WTC11 (cell line): ENCODE data around the gene CDH13. TPM values are rescaled to one million over a fixed set of nuclear protein-coding genes. Genes with fewer than 3 reads are reported as not detected.

Experiments used
- ATAC-seq: fragments of 200-7000 bp; cut with Tn5 transposase; 2 replicates; pipeline ENCODE4 v1.10.0; 2021; ENCODE audit warnings: mild to moderate bottlenecking, moderate library complexity
- CTCF ChIA-PET: fragments of 300-600 bp; sonication (Branson Sonifier 250); formaldehyde crosslinking; loops from one replicate; lab custom pipeline; 2021; ENCODE audit warnings: antibody characterized with exemption; lab: Charles Lee
- POLR2A ChIA-PET: fragments of 350-600 bp; sonication (Branson Sonifier 250); formaldehyde crosslinking; loops from one replicate; lab custom pipeline; 2021; ENCODE audit warnings: antibody characterized with exemption; lab: Charles Lee
- DNase-seq: peaks from one replicate; pipeline ENCODE4 v3.0.0; 2021; ENCODE audit warnings: low spot score
- H3K27ac Mint-ChIP-seq: 2 replicates; pipeline ENCODE4 v1.8.0; 2021; ENCODE audit warnings: mixed read lengths
- H3K27me3 Mint-ChIP-seq: 2 replicates; pipeline ENCODE4 v1.8.0; 2021; ENCODE audit warnings: low read depth, mild to moderate bottlenecking, moderate library complexity, mixed read lengths
- H3K36me3 Mint-ChIP-seq: 2 replicates; pipeline ENCODE4 v1.8.0; 2021; ENCODE audit warnings: mixed read lengths
- H3K4me1 Mint-ChIP-seq: 2 replicates; pipeline ENCODE4 v1.8.0; 2022; ENCODE audit warnings: mixed read lengths
- H3K4me3 Mint-ChIP-seq: 2 replicates; pipeline ENCODE4 v1.8.0; 2021; ENCODE audit warnings: mild to moderate bottlenecking, moderate library complexity, mixed read lengths
- H3K9me3 Mint-ChIP-seq: 2 replicates; pipeline ENCODE4 v1.8.0; 2021; ENCODE audit warnings: mixed read lengths
- ELF4 ChIP-seq: sonication (generic); formaldehyde crosslinking; IDR thresholded peaks from 2 replicates; pipeline ENCODE4 v1.8.1; 2022; ENCODE audit warnings: low read depth, mild to moderate bottlenecking, moderate library complexity, missing genetic modification reagents
- ESRRA ChIP-seq: sonication (generic); formaldehyde crosslinking; IDR thresholded peaks from 2 replicates; pipeline ENCODE4 v1.8.1; 2022; ENCODE audit warnings: mild to moderate bottlenecking, missing genetic modification reagents, borderline replicate concordance
- FOXJ3 ChIP-seq: sonication (generic); formaldehyde crosslinking; IDR thresholded peaks from 2 replicates; pipeline ENCODE4 v1.9.0; 2021; ENCODE audit warnings: missing genetic modification reagents, mild to moderate bottlenecking, borderline replicate concordance
- GTF2I ChIP-seq: fragments of 250-450 bp; sonication (Bioruptor Pico); conservative IDR thresholded peaks from 2 replicates; pipeline ENCODE4 v1.4.0; 2021; ENCODE audit warnings: mild to moderate bottlenecking
- KAT7 ChIP-seq: sonication (generic); formaldehyde crosslinking; IDR thresholded peaks from 2 replicates; pipeline ENCODE4 v1.8.1; 2023; ENCODE audit warnings: missing genetic modification reagents, mild to moderate bottlenecking, borderline replicate concordance
- NFATC4 ChIP-seq: fragments of 250-450 bp; sonication (Bioruptor Pico); IDR thresholded peaks from 2 replicates; pipeline ENCODE4 v1.9.0; 2021; ENCODE audit warnings: mild to moderate bottlenecking
- NFYB ChIP-seq: sonication (generic); formaldehyde crosslinking; conservative IDR thresholded peaks from 2 replicates; pipeline ENCODE4 v1.8.0; 2022; ENCODE audit warnings: low read depth, missing genetic modification reagents
- NR1H2 ChIP-seq: sonication (generic); formaldehyde crosslinking; IDR thresholded peaks from 2 replicates; pipeline ENCODE4 v1.9.0; 2021; ENCODE audit warnings: mild to moderate bottlenecking, moderate library complexity, missing genetic modification reagents
- OVOL2 ChIP-seq: fragments of 250-450 bp; sonication (Bioruptor Pico); IDR thresholded peaks from 2 replicates; pipeline ENCODE4 v1.9.0; 2021; ENCODE audit warnings: mild to moderate bottlenecking, borderline replicate concordance
- SOX15 ChIP-seq: fragments of 250-450 bp; sonication (Bioruptor Pico); IDR thresholded peaks from 2 replicates; pipeline ENCODE4 v1.9.0; 2021; ENCODE audit warnings: mild to moderate bottlenecking
- SP1 ChIP-seq: sonication (generic); formaldehyde crosslinking; conservative IDR thresholded peaks from 2 replicates; pipeline ENCODE4 v1.8.1; 2022; ENCODE audit warnings: missing genetic modification reagents
- ZNF138 ChIP-seq: sonication (generic); formaldehyde crosslinking; conservative IDR thresholded peaks from 2 replicates; pipeline ENCODE4 v1.8.1; 2022; ENCODE audit warnings: mild to moderate bottlenecking, moderate library complexity, missing genetic modification reagents
- ZNF263 ChIP-seq: sonication (generic); formaldehyde crosslinking; IDR thresholded peaks from 2 replicates; pipeline ENCODE4 v1.8.1; 2022; ENCODE audit warnings: low read depth, mild to moderate bottlenecking, moderate library complexity, missing genetic modification reagents
- ZNF317 ChIP-seq: sonication (generic); formaldehyde crosslinking; IDR thresholded peaks from 2 replicates; pipeline ENCODE4 v1.8.1; 2023; ENCODE audit warnings: low read depth, mild to moderate bottlenecking, moderate library complexity, missing genetic modification reagents, borderline replicate concordance
- ZNF396 ChIP-seq: fragments of 250-450 bp; sonication (Bioruptor Pico); IDR thresholded peaks from 2 replicates; pipeline ENCODE4 v1.8.0; 2021; ENCODE audit warnings: mild to moderate bottlenecking, moderate library complexity, borderline replicate concordance
- ZNF416 ChIP-seq: fragments of 250-450 bp; sonication (Bioruptor Pico); IDR thresholded peaks from 2 replicates; pipeline ENCODE4 v1.9.0; 2021; ENCODE audit warnings: mild to moderate bottlenecking, inconsistent platforms
- ZNF423 ChIP-seq: fragments of 250-450 bp; sonication (Bioruptor Pico); IDR thresholded peaks from 2 replicates; pipeline ENCODE4 v2.1.2; 2022; ENCODE audit warnings: mild to moderate bottlenecking, moderate library complexity
- ZNF671 ChIP-seq: fragments of 250-450 bp; sonication (Bioruptor Pico); IDR thresholded peaks from 2 replicates; pipeline ENCODE4 v1.8.0; 2021; ENCODE audit warnings: mild to moderate bottlenecking
- total RNA-seq: library from RNA; stranded (reverse); gene quantifications from 3 replicates; pipeline ENCODE4 v1.2.3, GENCODE V29; 2021
- TF ChIP-seq, protein P1 (sequence below): sonication (generic); formaldehyde crosslinking; IDR thresholded peaks from 2 replicates; pipeline ENCODE4 v1.8.1; 2023; ENCODE audit warnings: mild to moderate bottlenecking, moderate library complexity, missing genetic modification reagents
- TF ChIP-seq, protein P2 (sequence below): sonication (generic); formaldehyde crosslinking; IDR thresholded peaks from 2 replicates; pipeline ENCODE4 v1.8.0; 2022; ENCODE audit warnings: mild to moderate bottlenecking, missing genetic modification reagents
- TF ChIP-seq, protein P3 (sequence below): sonication (generic); formaldehyde crosslinking; IDR thresholded peaks from 2 replicates; pipeline ENCODE4 v1.8.1; 2022; ENCODE audit warnings: mild to moderate bottlenecking, missing genetic modification reagents, moderate library complexity, borderline replicate concordance
- TF ChIP-seq, protein P4 (sequence below): fragments of 250-450 bp; sonication (Bioruptor Pico); IDR thresholded peaks from 2 replicates; pipeline ENCODE4 v1.9.0; 2021; ENCODE audit warnings: moderate library complexity, mild to moderate bottlenecking, inconsistent platforms, borderline replicate concordance
- TF ChIP-seq, protein P5 (sequence below): sonication (generic); formaldehyde crosslinking; IDR thresholded peaks from 2 replicates; pipeline ENCODE4 v1.8.0; 2023; ENCODE audit warnings: missing genetic modification reagents
- TF ChIP-seq, protein P6 (sequence below): sonication (generic); formaldehyde crosslinking; IDR thresholded peaks from 2 replicates; pipeline ENCODE4 v1.8.1; 2023; ENCODE audit warnings: mild to moderate bottlenecking, missing genetic modification reagents

The CDH13 gene
- total RNA-seq, 1 experiment from 2014 or later: 0.81 TPM

DNA sequence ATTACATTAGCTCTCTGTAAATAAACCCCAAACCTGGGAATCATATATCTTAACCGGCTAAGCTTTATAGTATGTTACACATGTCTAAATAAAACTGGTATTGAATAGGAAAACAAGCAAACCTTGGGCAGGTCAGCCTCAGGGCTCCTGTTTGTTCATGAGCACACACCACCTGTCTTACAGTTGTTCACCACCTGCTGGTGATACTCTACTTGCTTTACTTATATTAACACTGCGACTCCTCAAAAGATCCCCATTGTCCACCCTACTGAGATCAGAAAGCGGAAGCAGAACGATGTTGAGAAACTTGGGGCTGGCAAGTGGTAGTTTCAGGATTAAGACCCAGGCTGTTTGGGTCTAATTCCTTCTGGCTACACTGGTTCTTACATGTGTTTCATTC is 16.4 kb downstream of the CDH13 start:
- peaks cover 37% of the 10 kb centered on the region for H3K4me1 Mint-ChIP-seq
- H3K9me3 Mint-ChIP-seq: no peaks in the 10 kb centered on the region
- DNase-seq (no peak), ATAC-seq (no peak)
- H3K27me3 Mint-ChIP-seq: no peaks in the 10 kb centered on the region
- no peaks in the 10 kb centered on the region for H3K36me3 Mint-ChIP-seq
- no peak overlapping the region for H3K4me3 Mint-ChIP-seq
- no peak overlapping the region for H3K27ac Mint-ChIP-seq
- POLR2A ChIA-PET: no interaction called here
- TF ChIP-seq NFYB (no peak), NFATC4 (CRISPR knock-in tag) (no peak), KAT7 (CRISPR knock-in tag) (no peak), ZNF671 (no peak), ZNF396 (CRISPR knock-in tag) (no peak), ELF4 (CRISPR knock-in tag) (no peak), ZNF317 (CRISPR knock-in tag) (no peak), SOX15 (CRISPR knock-in tag) (no peak)
- TF ChIP-seq, protein P1, sequence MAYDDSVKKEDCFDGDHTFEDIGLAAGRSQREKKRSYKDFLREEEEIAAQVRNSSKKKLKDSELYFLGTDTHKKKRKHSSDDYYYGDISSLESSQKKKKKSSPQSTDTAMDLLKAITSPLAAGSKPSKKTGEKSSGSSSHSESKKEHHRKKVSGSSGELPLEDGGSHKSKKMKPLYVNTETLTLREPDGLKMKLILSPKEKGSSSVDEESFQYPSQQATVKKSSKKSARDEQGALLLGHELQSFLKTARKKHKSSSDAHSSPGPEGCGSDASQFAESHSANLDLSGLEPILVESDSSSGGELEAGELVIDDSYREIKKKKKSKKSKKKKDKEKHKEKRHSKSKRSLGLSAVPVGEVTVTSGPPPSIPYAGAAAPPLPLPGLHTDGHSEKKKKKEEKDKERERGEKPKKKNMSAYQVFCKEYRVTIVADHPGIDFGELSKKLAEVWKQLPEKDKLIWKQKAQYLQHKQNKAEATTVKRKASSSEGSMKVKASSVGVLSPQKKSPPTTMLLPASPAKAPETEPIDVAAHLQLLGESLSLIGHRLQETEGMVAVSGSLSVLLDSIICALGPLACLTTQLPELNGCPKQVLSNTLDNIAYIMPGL (CRISPR knock-in tag): no peak
- TF ChIP-seq, protein P2, sequence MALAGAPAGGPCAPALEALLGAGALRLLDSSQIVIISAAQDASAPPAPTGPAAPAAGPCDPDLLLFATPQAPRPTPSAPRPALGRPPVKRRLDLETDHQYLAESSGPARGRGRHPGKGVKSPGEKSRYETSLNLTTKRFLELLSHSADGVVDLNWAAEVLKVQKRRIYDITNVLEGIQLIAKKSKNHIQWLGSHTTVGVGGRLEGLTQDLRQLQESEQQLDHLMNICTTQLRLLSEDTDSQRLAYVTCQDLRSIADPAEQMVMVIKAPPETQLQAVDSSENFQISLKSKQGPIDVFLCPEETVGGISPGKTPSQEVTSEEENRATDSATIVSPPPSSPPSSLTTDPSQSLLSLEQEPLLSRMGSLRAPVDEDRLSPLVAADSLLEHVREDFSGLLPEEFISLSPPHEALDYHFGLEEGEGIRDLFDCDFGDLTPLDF (CRISPR knock-in tag): no peak
- CTCF ChIA-PET: interaction anchor here (1.0 to 1.4 kb wide), 2 partner anchors 8 to 37 kb away, joined by 3 read pairs; no protein-coding TSS in a partner anchor

DNA sequence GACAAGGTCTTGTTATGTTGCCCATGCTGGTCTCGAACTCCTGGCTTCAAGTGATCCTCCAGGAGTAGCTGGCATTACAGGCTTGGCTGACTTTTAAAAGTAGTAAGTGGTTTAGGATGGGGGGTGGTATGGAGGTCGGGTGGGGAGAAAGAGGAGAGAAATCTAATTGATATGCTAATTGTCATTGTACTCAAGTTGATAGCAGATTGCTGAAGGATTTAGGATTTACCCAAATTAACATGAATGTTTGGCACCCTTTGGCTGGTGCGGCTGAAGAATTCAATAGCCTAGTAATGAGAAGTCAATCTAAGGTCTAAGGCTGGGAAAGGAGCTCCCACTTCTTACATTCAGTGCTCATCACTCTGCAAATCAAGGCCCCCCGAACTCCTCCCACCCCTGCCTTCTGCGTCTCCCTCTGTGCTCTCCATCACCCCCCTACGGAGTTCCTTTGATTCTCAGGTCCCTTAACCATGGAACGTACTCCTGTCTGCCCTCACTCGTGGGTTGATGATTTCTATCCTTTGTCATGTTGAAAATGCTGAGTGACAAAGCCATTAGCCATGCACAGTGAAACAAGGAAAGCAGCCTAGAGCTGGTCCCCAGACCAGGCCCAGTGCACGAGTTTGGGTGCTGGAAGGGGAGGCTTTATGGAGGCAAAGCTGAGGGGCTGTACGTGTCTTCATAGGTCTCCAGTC is 17.3 kb downstream of the CDH13 start:
- H3K27ac Mint-ChIP-seq: no peak overlapping the region
- CTCF ChIA-PET: interaction anchor here (1.0 to 2.0 kb wide), 5 partner anchors 9 to 380 kb away, joined by 3 to 6 read pairs (median 3); no protein-coding TSS in a partner anchor
- H3K9me3 Mint-ChIP-seq: no peaks in the 10 kb centered on the region
- DNase-seq: peak; percentile 23
- TF ChIP-seq GTF2I (CRISPR knock-in tag) (no peak), ZNF423 (CRISPR knock-in tag) (peak; percentile 66)
- TF ChIP-seq, all 79 proteins: peak for 1
- H3K36me3 Mint-ChIP-seq: no peaks in the 10 kb centered on the region
- H3K4me1 Mint-ChIP-seq: peaks cover 37% of the 10 kb centered on the region
- no peaks in the 10 kb centered on the region for H3K27me3 Mint-ChIP-seq
- POLR2A ChIA-PET: no interaction called here
- no peak overlapping the region for H3K4me3 Mint-ChIP-seq
- ATAC-seq: peak; percentile 71

DNA sequence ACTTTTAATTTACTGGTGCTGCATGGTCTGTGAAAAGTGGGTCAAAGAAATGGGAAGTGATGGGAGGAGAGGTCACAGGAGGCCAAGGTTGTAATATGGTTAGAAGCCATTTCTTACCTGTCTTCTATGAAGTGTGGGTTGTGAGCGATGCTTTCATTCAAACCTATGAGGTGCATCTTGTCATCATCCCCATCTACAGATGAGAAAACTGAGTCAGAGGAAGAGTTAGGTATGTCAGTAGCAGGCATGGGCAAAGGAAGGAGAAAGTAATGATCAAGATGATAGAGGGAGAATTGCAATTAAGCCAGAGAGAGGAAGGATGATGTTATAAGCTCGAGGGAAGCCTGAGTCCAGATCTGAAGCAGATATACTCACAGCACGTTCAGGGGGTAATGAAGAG is 19.7 kb downstream of the CDH13 start:
- Mint-ChIP-seq H3K27me3 (no peaks in the 10 kb centered on the region; the same call in 1 of the 2 replicates), H3K4me1 (peaks cover 27% of the 10 kb centered on the region), H3K36me3 (no peaks in the 10 kb centered on the region), H3K27ac (no peak overlapping the region), H3K4me3 (no peak overlapping the region), H3K9me3 (no peaks in the 10 kb centered on the region)
- DNase-seq: no peak
- ChIA-PET POLR2A (no interaction called here), CTCF (no interaction called here)
- ATAC-seq: no peak
- no peak for TF ChIP-seq SP1 (CRISPR knock-in tag)
- TF ChIP-seq FOXJ3 (CRISPR knock-in tag): no peak
- TF ChIP-seq, protein P3, sequence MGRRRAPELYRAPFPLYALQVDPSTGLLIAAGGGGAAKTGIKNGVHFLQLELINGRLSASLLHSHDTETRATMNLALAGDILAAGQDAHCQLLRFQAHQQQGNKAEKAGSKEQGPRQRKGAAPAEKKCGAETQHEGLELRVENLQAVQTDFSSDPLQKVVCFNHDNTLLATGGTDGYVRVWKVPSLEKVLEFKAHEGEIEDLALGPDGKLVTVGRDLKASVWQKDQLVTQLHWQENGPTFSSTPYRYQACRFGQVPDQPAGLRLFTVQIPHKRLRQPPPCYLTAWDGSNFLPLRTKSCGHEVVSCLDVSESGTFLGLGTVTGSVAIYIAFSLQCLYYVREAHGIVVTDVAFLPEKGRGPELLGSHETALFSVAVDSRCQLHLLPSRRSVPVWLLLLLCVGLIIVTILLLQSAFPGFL: no peak
- TF ChIP-seq, protein P4, sequence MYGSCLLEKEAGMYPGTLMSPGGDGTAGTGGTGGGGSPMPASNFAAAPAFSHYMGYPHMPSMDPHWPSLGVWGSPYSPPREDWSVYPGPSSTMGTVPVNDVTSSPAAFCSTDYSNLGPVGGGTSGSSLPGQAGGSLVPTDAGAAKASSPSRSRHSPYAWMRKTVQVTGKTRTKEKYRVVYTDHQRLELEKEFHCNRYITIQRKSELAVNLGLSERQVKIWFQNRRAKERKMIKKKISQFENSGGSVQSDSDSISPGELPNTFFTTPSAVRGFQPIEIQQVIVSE (CRISPR knock-in tag): no peak
- no peak for TF ChIP-seq ZNF416 (CRISPR knock-in tag)
- TF ChIP-seq, protein P2 (CRISPR knock-in tag): no peak
- no peak for TF ChIP-seq OVOL2 (CRISPR knock-in tag)
- TF ChIP-seq, protein P5, sequence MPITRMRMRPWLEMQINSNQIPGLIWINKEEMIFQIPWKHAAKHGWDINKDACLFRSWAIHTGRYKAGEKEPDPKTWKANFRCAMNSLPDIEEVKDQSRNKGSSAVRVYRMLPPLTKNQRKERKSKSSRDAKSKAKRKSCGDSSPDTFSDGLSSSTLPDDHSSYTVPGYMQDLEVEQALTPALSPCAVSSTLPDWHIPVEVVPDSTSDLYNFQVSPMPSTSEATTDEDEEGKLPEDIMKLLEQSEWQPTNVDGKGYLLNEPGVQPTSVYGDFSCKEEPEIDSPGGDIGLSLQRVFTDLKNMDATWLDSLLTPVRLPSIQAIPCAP (CRISPR knock-in tag): no peak
- no peak for TF ChIP-seq ZNF138 (CRISPR knock-in tag)
- TF ChIP-seq ESRRA (CRISPR knock-in tag): no peak
- TF ChIP-seq ZNF263 (CRISPR knock-in tag): no peak
- TF ChIP-seq NR1H2 (CRISPR knock-in tag): no peak
- TF ChIP-seq, protein P6, sequence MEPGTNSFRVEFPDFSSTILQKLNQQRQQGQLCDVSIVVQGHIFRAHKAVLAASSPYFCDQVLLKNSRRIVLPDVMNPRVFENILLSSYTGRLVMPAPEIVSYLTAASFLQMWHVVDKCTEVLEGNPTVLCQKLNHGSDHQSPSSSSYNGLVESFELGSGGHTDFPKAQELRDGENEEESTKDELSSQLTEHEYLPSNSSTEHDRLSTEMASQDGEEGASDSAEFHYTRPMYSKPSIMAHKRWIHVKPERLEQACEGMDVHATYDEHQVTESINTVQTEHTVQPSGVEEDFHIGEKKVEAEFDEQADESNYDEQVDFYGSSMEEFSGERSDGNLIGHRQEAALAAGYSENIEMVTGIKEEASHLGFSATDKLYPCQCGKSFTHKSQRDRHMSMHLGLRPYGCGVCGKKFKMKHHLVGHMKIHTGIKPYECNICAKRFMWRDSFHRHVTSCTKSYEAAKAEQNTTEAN (CRISPR knock-in tag): no peak
- no peak for TF ChIP-seq ELF4 (CRISPR knock-in tag)
